B cell (primary cell): Measurements from ENCODE around the gene MINPP1. TPM values are rescaled to one million over a fixed set of nuclear protein-coding genes. Genes with fewer than 3 reads are reported as not detected.

Experiments used
- ATAC-seq: fragments of 200-7000 bp; cut with Tn5 transposase; one replicate; pipeline ENCODE4 v1.10.0; 2021; ENCODE audit warnings: low read depth, mild to moderate bottlenecking, moderate number of reproducible peaks, moderate library complexity
- CTCF ChIA-PET: fragments of 350-600 bp; sonication (Branson Sonifier 250); formaldehyde crosslinking; loops from one replicate; lab custom pipeline; 2021; ENCODE audit warnings: antibody characterized with exemption, inconsistent platforms; lab: Charles Lee
- POLR2A ChIA-PET: fragments of 350-600 bp; sonication (Branson Sonifier 250); formaldehyde crosslinking; loops from one replicate; lab custom pipeline; 2021; ENCODE audit warnings: antibody characterized with exemption; lab: Charles Lee
- DNase-seq: peaks from one replicate; pipeline ENCODE4 v3.0.0; 2013
- H2AFZ ChIP-seq: 2 replicates; pipeline ENCODE4 v1.6.1; 2012; ENCODE audit warnings: mild to moderate bottlenecking, low read depth, low read length; ENCODE audit not compliant: insufficient read depth, poor library complexity, severe bottlenecking
- H3K27ac ChIP-seq, 2 donors: 1 replicate in 1 of 2; 2 replicates in 1 of 2; pipeline ENCODE4 v1.5.1; 2012 to 2013; ENCODE audit warnings: low read length in 2 of 2, mild to moderate bottlenecking in 2 of 2, moderate library complexity in 1 of 2
- H3K27me3 ChIP-seq, 4 experiments: fragments of 200-600 bp in 1 of 4; sonication (generic) in 1 of 4; replicated peaks in 1 of 4; 1 replicate in 2 of 4; 2 replicates in 2 of 4; pipeline versions ENCODE4 v1.6.1 to v1.7.0; 2013 to 2016; ENCODE audit warnings: low read length in 3 of 4, mild to moderate bottlenecking in 2 of 4, mixed read lengths in 1 of 4, moderate library complexity in 1 of 4; ENCODE audit not compliant: insufficient read depth in 4 of 4, control insufficient read depth in 3 of 4; ENCODE audit errors: control extremely low read depth in 1 of 4
- H3K36me3 ChIP-seq, 2 experiments: replicated peaks in 1 of 2; 1 replicate in 1 of 2; 2 replicates in 1 of 2; pipeline versions ENCODE4 v1.6.1 to v1.7.1; 2013; ENCODE audit warnings: low read length in 1 of 2; ENCODE audit not compliant: insufficient read depth in 2 of 2, control insufficient read depth in 1 of 2; ENCODE audit errors: control extremely low read depth in 1 of 2, extremely low read depth in 1 of 2
- H3K4me1 ChIP-seq, 2 donors: fragments of 200-600 bp in 1 of 2; sonication (generic) in 1 of 2; 1 replicate in 1 of 2; 2 replicates in 1 of 2; pipeline versions ENCODE4 v1.5.1 to v1.6.1; 2013 to 2017; ENCODE audit warnings: low read length in 2 of 2; ENCODE audit not compliant: control insufficient read depth in 2 of 2, insufficient read depth in 2 of 2
- H3K4me2 ChIP-seq: replicated peaks from 2 replicates; pipeline ENCODE3; 2012; ENCODE audit warnings: mild to moderate bottlenecking, low read depth, low read length; ENCODE audit not compliant: poor library complexity, severe bottlenecking
- H3K4me3 ChIP-seq, 5 experiments: fragments of 200-600 bp in 1 of 5; sonication (generic) in 1 of 5; 1 replicate in 3 of 5; 2 replicates in 2 of 5; pipeline versions ENCODE4 v1.5.1 to v1.7.0; 2011 to 2016; ENCODE audit warnings: low read length in 4 of 5, mild to moderate bottlenecking in 4 of 5, low read depth in 2 of 5, control low read depth in 1 of 5, moderate library complexity in 1 of 5; ENCODE audit not compliant: insufficient read depth in 1 of 5; ENCODE audit errors: control extremely low read depth in 1 of 5, extremely low read depth in 1 of 5
- H3K79me2 ChIP-seq: fragments of 200-600 bp; sonication (generic); one replicate; pipeline ENCODE4 v1.6.0; 2016; ENCODE audit warnings: low read length; ENCODE audit not compliant: control insufficient read depth, insufficient read depth
- H3K9ac ChIP-seq: fragments of 200-600 bp; sonication (generic); 2 replicates; pipeline ENCODE4 v1.6.1; 2017; ENCODE audit warnings: mild to moderate bottlenecking, low read length, moderate library complexity
- H3K9me3 ChIP-seq, 3 donors: one replicate each; pipeline versions ENCODE4 v1.6.1 to v1.7.1; 2013; ENCODE audit warnings: low read length in 2 of 3; ENCODE audit not compliant: control insufficient read depth in 2 of 3, insufficient read depth in 1 of 3; ENCODE audit errors: control extremely low read depth in 1 of 3
- H4K20me1 ChIP-seq: 2 replicates; pipeline ENCODE4 v1.6.0; 2012; ENCODE audit warnings: mild to moderate bottlenecking, low read length; ENCODE audit not compliant: insufficient read depth, control insufficient read depth, poor library complexity, severe bottlenecking
- H3K27ac Mint-ChIP-seq: one replicate; pipeline ENCODE4 v1.8.0; 2021; ENCODE audit warnings: mixed read lengths
- H3K27me3 Mint-ChIP-seq: one replicate; pipeline ENCODE4 v1.8.0; 2021; ENCODE audit warnings: mixed read lengths
- H3K4me1 Mint-ChIP-seq: one replicate; pipeline ENCODE4 v1.8.0; 2021; ENCODE audit warnings: mixed read lengths
- H3K4me3 Mint-ChIP-seq: one replicate; pipeline ENCODE4 v1.8.0; 2021; ENCODE audit warnings: mixed read lengths
- H3K9me3 Mint-ChIP-seq: one replicate; pipeline ENCODE4 v1.8.0; 2022; ENCODE audit warnings: mixed read lengths; ENCODE audit not compliant: insufficient read depth
- EZH2 ChIP-seq: IDR thresholded peaks from 2 replicates; pipeline ENCODE4 v1.6.1; 2012; ENCODE audit warnings: borderline replicate concordance, low read depth, mild to moderate bottlenecking, moderate library complexity, low read length; ENCODE audit not compliant: insufficient read depth, poor library complexity, severe bottlenecking
- WGBS: methylation state at CpG from one replicate; pipeline ENCODE4 v1.1.5; 2013; ENCODE audit warnings: missing lambda C conversion rate; ENCODE audit not compliant: insufficient coverage; 5-methylcytosine and 5-hydroxymethylcytosine counted together
- intact Hi-C: fragments of 100-400 bp; cut with micrococcal nuclease; formaldehyde crosslinking; loops from one replicate; pipeline ENCODE4 v1.10.0; 2022
- polyA plus RNA-seq: library from polyadenylated mRNA; depleted of rRNA; stranded (reverse); fragments of >200 nt; gene quantifications from 2 replicates; pipeline ENCODE4 v1.2.3, GENCODE V29; 2012
- total RNA-seq, 2 donors: library from RNA; stranded (reverse); fragments of 120-200 nt in 1 of 2; gene quantifications; 1 replicate in 1 of 2; 2 replicates in 1 of 2; pipeline versions ENCODE4 v1.2.3 to v1.2.4, GENCODE V29; 2013 to 2022
- TF ChIP-seq, protein P1 (sequence below): fragments of 200-600 bp; IDR thresholded peaks from one replicate; pipeline ENCODE4 v1.8.0; 2022; ENCODE audit warnings: antibody characterized with exemption, mild to moderate bottlenecking

MINPP1 gene
- total and polyA plus RNA-seq, 2 donors (not counting 1 experiment from before 2014, with no cell fraction given) = 2.7 to 9.4 TPM

DNA sequence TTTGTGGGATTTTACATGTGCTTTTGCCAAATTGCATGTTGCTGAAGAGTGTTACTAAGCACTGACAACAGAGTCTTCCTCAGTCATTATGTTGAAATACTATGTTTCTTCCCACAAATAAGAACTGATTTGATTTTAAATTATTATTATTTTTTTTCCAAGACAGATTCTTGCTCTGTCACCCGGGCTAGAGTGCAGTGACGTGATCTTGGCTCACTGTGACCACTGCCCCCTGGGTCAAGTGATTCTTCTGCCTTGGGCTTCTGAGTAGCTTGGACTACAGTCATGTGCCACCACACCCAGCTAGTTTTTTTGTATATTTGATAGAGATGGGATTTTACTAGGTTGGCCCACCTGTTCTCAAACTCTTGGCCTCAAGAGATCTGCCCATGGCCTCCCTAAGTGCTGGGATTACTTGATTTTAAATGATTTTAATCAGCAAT lies 42.3 kb downstream of the MINPP1 start:
- Mint-ChIP-seq H3K4me1 (peaks cover 6% of the 10 kb centered on the region), H3K27ac (no peak overlapping the region), H3K9me3 (peaks cover 7% of the 10 kb centered on the region), H3K4me3 (no peak overlapping the region), H3K27me3 (no peaks in the 10 kb centered on the region)
- H2AFZ ChIP-seq = no peak overlapping the region
- H3K27ac ChIP-seq = no peak overlapping the region
- no peaks in the 10 kb centered on the region for H3K4me1 ChIP-seq
- H3K79me2 ChIP-seq = no peaks in the 10 kb centered on the region
- TF ChIP-seq, protein P1, sequence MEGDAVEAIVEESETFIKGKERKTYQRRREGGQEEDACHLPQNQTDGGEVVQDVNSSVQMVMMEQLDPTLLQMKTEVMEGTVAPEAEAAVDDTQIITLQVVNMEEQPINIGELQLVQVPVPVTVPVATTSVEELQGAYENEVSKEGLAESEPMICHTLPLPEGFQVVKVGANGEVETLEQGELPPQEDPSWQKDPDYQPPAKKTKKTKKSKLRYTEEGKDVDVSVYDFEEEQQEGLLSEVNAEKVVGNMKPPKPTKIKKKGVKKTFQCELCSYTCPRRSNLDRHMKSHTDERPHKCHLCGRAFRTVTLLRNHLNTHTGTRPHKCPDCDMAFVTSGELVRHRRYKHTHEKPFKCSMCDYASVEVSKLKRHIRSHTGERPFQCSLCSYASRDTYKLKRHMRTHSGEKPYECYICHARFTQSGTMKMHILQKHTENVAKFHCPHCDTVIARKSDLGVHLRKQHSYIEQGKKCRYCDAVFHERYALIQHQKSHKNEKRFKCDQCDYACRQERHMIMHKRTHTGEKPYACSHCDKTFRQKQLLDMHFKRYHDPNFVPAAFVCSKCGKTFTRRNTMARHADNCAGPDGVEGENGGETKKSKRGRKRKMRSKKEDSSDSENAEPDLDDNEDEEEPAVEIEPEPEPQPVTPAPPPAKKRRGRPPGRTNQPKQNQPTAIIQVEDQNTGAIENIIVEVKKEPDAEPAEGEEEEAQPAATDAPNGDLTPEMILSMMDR = no peak
- TF ChIP-seq EZH2 = no peak
- intact Hi-C loops = no loop called here
- H3K9me3 ChIP-seq = peaks cover 0 to 11% (median 10%) of the 10 kb centered on the region in 3 donors
- no peaks in the 10 kb centered on the region for H4K20me1 ChIP-seq
- no peak overlapping the region for H3K9ac ChIP-seq
- H3K4me3 ChIP-seq = no peak overlapping the region
- CTCF ChIA-PET = no interaction called here
- WGBS = 100% methylated on average over 2 of the region's 2 CpGs
- POLR2A ChIA-PET = no interaction called here
- H3K36me3 ChIP-seq = peaks cover 0 to 15% of the 10 kb centered on the region in 2 experiments
- no peaks in the 10 kb centered on the region for H3K27me3 ChIP-seq
- no peak for ATAC-seq
- no peak overlapping the region for H3K4me2 ChIP-seq
- no peak for DNase-seq

DNA sequence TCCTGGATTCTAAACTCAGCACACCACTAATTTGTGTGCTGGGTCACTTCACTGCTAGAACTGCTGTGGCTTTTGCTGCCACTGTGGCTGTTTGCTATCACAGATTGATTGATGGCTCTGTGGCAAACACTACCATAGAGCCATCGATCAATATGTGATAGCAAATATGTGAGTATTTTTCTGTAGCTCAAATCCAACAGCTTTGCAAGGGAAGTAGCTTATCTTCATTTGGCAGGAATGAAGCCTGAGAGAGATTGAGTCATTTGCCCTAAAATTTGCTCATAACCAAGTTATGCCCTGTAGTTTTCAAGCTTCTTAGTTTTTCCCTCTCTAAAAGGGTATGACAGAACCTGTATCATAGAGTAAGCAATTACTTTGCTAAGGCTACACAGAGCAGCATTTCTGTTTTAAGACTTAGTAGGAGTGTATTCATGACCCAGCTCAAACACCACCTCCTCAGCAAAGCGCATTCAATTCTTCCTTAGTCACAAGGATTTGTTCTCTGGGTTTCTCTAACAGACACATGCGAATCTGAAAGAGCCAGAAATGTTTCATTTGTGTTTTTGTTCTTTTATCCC lies 43.1 kb downstream of the MINPP1 start:
- Histone ChIP-seq H2AFZ (no peak overlapping the region), H3K9ac (no peak overlapping the region), H3K4me2 (no peak overlapping the region), H3K79me2 (no peaks in the 10 kb centered on the region), H3K4me3 (no peak overlapping the region), H3K27me3 (no peaks in the 10 kb centered on the region), H3K4me1 (no peaks in the 10 kb centered on the region), H3K27ac (no peak overlapping the region), H3K36me3 (peaks cover 0 to 18% of the 10 kb centered on the region in 2 experiments), H4K20me1 (no peaks in the 10 kb centered on the region), H3K9me3 (peaks cover 0 to 6% (median 3%) of the 10 kb centered on the region in 3 donors)
- ATAC-seq (no peak), DNase-seq (no peak)
- Mint-ChIP-seq H3K4me3 (no peak overlapping the region), H3K27me3 (no peaks in the 10 kb centered on the region), H3K9me3 (peaks cover 3% of the 10 kb centered on the region), H3K27ac (no peak overlapping the region), H3K4me1 (peaks cover 6% of the 10 kb centered on the region)
- ChIA-PET POLR2A (no interaction called here), CTCF (no interaction called here)
- intact Hi-C loops = no loop called here
- WGBS = no CpG with 5 or more reads among the region's 3 CpGs
- TF ChIP-seq, protein P1 = no peak
- no peak for TF ChIP-seq EZH2
